HCT116 (cell line): ENCODE results near the gene CLRN3. TPM values are rescaled to one million over a fixed set of nuclear protein-coding genes. Genes with fewer than 3 reads are reported as not detected.

Source experiments
- ATAC-seq: fragments of 200-7000 bp; cut with Tn5 transposase; 2 replicates; pipeline ENCODE4 v1.9.1; 2020; ENCODE audit warnings: mild to moderate bottlenecking, moderate library complexity
- BruUV-seq: library from RNA; stranded (reverse); fragments of 400-500 nt; replicated peaks from 2 replicates; lab custom pipeline; 2021; lab: Mats Ljungman, UMichigan
- CTCF ChIA-PET: fragments of 300-600 bp; sonication (Branson Sonifier 250); formaldehyde crosslinking; loops from one replicate; lab custom pipeline; 2021; ENCODE audit warnings: antibody characterized with exemption; lab: Charles Lee
- POLR2A ChIA-PET: fragments of 300-600, 350-600 bp; sonication (Branson Sonifier 250); formaldehyde crosslinking; loops from one replicate; lab custom pipeline; 2021; ENCODE audit warnings: antibody characterized with exemption; lab: Charles Lee
- RAD21 ChIA-PET, 2 experiments: fragments of 300-600 bp; sonication (Branson Sonifier 250); formaldehyde crosslinking; loops; one replicate each; lab custom pipeline; 2023; ENCODE audit warnings: low total read pairs in 2 of 2; ENCODE audit not compliant: uncharacterized antibody in 2 of 2, unreplicated experiment in 2 of 2, low non-redundant PET in 1 of 2; lab: Charles Lee
- DNase-seq: peaks from one replicate; pipeline ENCODE4 v3.0.0-alpha.2; 2010; ENCODE audit warnings: low read depth, low spot score
- H2AFZ ChIP-seq: fragments of 200-600 bp; shearing (Covaris generic), sonication (generic); 2 replicates; pipeline ENCODE4 v1.6.1; 2017; ENCODE audit warnings: low read depth, mixed run types, mixed read lengths, antibody characterized with exemption, low read length; ENCODE audit not compliant: poor library complexity, severe bottlenecking
- H3K27ac ChIP-seq: 2 replicates; pipeline ENCODE4 v1.5.1; 2012; ENCODE audit warnings: low read depth, low read length
- H3K27me3 ChIP-seq: fragments of 200-600 bp; sonication (generic); 2 replicates; pipeline ENCODE4 v1.6.1; 2016; ENCODE audit warnings: mixed run types, low read length, mixed read lengths; ENCODE audit not compliant: insufficient read depth
- H3K36me3 ChIP-seq, 2 experiments: fragments of 200-500 bp in 1 of 2; fragments of 200-600 bp in 1 of 2; sonication (Bioruptor generic) in 1 of 2; sonication (generic) in 1 of 2; 2 replicates each; pipeline versions ENCODE4 v1.5.1 to v1.6.1; 2014 to 2016; ENCODE audit warnings: low read length in 2 of 2, inconsistent platforms in 1 of 2, mixed read lengths in 1 of 2, mixed run types in 1 of 2; ENCODE audit not compliant: insufficient read depth in 2 of 2, control insufficient read depth in 1 of 2
- H3K4me1 ChIP-seq, 2 experiments: fragments of 200-600 bp in 1 of 2; sonication (generic) in 1 of 2; 2 replicates each; pipeline versions ENCODE4 v1.5.1 to v1.6.1; 2012 to 2017; ENCODE audit warnings: low read length in 2 of 2, inconsistent platforms in 1 of 2, mild to moderate bottlenecking in 1 of 2, mixed read lengths in 1 of 2, mixed run types in 1 of 2, moderate library complexity in 1 of 2; ENCODE audit not compliant: insufficient read depth in 2 of 2, control insufficient read depth in 1 of 2
- H3K4me2 ChIP-seq: fragments of 200-600 bp; sonication (generic); 2 replicates; pipeline ENCODE4 v1.6.1; 2017; ENCODE audit warnings: mixed run types, low read length, mixed read lengths
- H3K4me3 ChIP-seq, 2 experiments: fragments of 200-600 bp in 1 of 2; sonication (generic) in 1 of 2; replicated peaks in 1 of 2; 2 replicates each; pipeline ENCODE4 v1.5.1; 2011 to 2016; ENCODE audit warnings: low read length in 2 of 2, control low read depth in 1 of 2, low read depth in 1 of 2, mild to moderate bottlenecking in 1 of 2, mixed read lengths in 1 of 2, mixed run types in 1 of 2
- H3K79me2 ChIP-seq: fragments of 200-600 bp; sonication (generic); 2 replicates; pipeline ENCODE4 v1.6.1; 2017; ENCODE audit warnings: mild to moderate bottlenecking, mixed run types, low read length, moderate library complexity, mixed read lengths; ENCODE audit not compliant: insufficient read depth
- H3K9ac ChIP-seq: fragments of 200-600 bp; sonication (generic); 2 replicates; pipeline ENCODE4 v1.6.1; 2016; ENCODE audit warnings: low read length, mixed read lengths
- H3K9me2 ChIP-seq: fragments of 200-600 bp; sonication (generic), shearing (Covaris generic); 2 replicates; pipeline ENCODE4 v1.6.1; 2017; ENCODE audit warnings: mixed run types, mild to moderate bottlenecking, moderate library complexity; ENCODE audit not compliant: insufficient read depth
- H3K9me3 ChIP-seq, 2 experiments: fragments of 200-500 bp in 1 of 2; fragments of 200-600 bp in 1 of 2; sonication (Bioruptor generic) in 1 of 2; sonication (generic) in 1 of 2; 2 replicates each; pipeline ENCODE4 v1.6.1; 2014 to 2017; ENCODE audit warnings: low read length in 2 of 2, mixed read lengths in 2 of 2, inconsistent platforms in 1 of 2, low read depth in 1 of 2, mild to moderate bottlenecking in 1 of 2, mixed run types in 1 of 2, moderate library complexity in 1 of 2; ENCODE audit not compliant: control insufficient read depth in 1 of 2, insufficient read depth in 1 of 2
- H4K20me1 ChIP-seq: fragments of 200-600 bp; sonication (generic), shearing (Covaris generic); 2 replicates; pipeline ENCODE4 v1.6.1; 2017; ENCODE audit warnings: mixed run types, mild to moderate bottlenecking, moderate library complexity; ENCODE audit not compliant: insufficient read depth
- ATF3 ChIP-seq: IDR thresholded peaks from 2 replicates; pipeline ENCODE4 v1.6.1; 2012
- CBX3 ChIP-seq: IDR thresholded peaks from 2 replicates; pipeline ENCODE4 v1.6.1; 2012; ENCODE audit warnings: low read depth
- CEBPB ChIP-seq: IDR thresholded peaks from 2 replicates; pipeline ENCODE4 v1.6.1; 2012; ENCODE audit warnings: low read depth
- CTCF ChIP-seq, 3 experiments: fragments of 200-600 bp in 1 of 3; sonication (generic) in 1 of 3; IDR thresholded peaks in 2 of 3; conservative IDR thresholded peaks in 1 of 3; 2 replicates each; pipeline ENCODE4 v1.5.1; 2012 to 2017; ENCODE audit warnings: low read depth in 2 of 3, low read length in 2 of 3, antibody characterized with exemption in 1 of 3, borderline replicate concordance in 1 of 3, control low read depth in 1 of 3, mild to moderate bottlenecking in 1 of 3, mixed read lengths in 1 of 3, mixed run types in 1 of 3, moderate library complexity in 1 of 3; ENCODE audit not compliant: insufficient read depth in 1 of 3
- EGR1 ChIP-seq: IDR thresholded peaks from 2 replicates; pipeline ENCODE4 v1.6.1; 2012; ENCODE audit warnings: low read depth
- EZH2 ChIP-seq: fragments of 200-600 bp; sonication (generic); IDR thresholded peaks from 2 replicates; pipeline ENCODE4 v1.6.1; 2017; ENCODE audit warnings: antibody characterized with exemption, mixed run types
- EZH2phosphoT487 ChIP-seq: fragments of 200-600 bp; IDR thresholded peaks from 2 replicates; pipeline ENCODE4 v1.6.1; 2018; ENCODE audit warnings: antibody characterized with exemption, borderline replicate concordance
- JUND ChIP-seq: IDR thresholded peaks from 2 replicates; pipeline ENCODE4 v1.6.1; 2012
- POLR2A ChIP-seq: IDR thresholded peaks from 2 replicates; pipeline ENCODE4 v1.7.0; 2011; ENCODE audit warnings: borderline replicate concordance; ENCODE audit not compliant: insufficient read depth, insufficient read length; ENCODE audit errors: extremely low read depth
- RAD21 ChIP-seq: IDR thresholded peaks from 2 replicates; pipeline ENCODE4 v1.6.1; 2012; ENCODE audit warnings: low read depth, mild to moderate bottlenecking
- REST ChIP-seq: IDR thresholded peaks from 2 replicates; pipeline ENCODE4 v1.6.1; 2012; ENCODE audit warnings: low read depth
- SIN3A ChIP-seq: IDR thresholded peaks from 2 replicates; pipeline ENCODE4 v1.6.1; 2012; ENCODE audit warnings: low read depth
- SRF ChIP-seq: IDR thresholded peaks from 2 replicates; pipeline ENCODE4 v1.6.1; 2012; ENCODE audit warnings: low read depth
- TCF7L2 ChIP-seq: IDR thresholded peaks from 2 replicates; pipeline ENCODE4 v1.7.0; 2011; ENCODE audit warnings: borderline replicate concordance, inconsistent platforms; ENCODE audit not compliant: insufficient read depth, insufficient read length; ENCODE audit errors: extremely low read depth
- YY1 ChIP-seq: IDR thresholded peaks from 2 replicates; pipeline ENCODE4 v1.6.1; 2011; ENCODE audit warnings: low read length, low read depth, moderate library complexity, mild to moderate bottlenecking; ENCODE audit not compliant: insufficient replicate concordance; ENCODE audit errors: extremely low read depth
- intact Hi-C: fragments of 100-400 bp; cut with micrococcal nuclease; formaldehyde crosslinking; loops from 2 replicates; pipeline ENCODE4 v1.10.0; 2022
- total RNA-seq: library from RNA; stranded (reverse); gene quantifications from one replicate; pipeline ENCODE4 v1.2.1, GENCODE V29; 2021; ENCODE audit not compliant: unreplicated experiment

The CLRN3 gene
- total RNA-seq, 1 experiment from 2014 or later = 0.39 TPM

GRCh38 chr10:127937069-127937468, 44.3 kb upstream of the CLRN3 start:
- Histone ChIP-seq H3K9me3 (no peaks in the 10 kb centered on the region), H3K27ac (no peak overlapping the region), H3K9me2 (no peaks in the 10 kb centered on the region), H3K4me2 (no peak overlapping the region), H3K36me3 (no peaks in the 10 kb centered on the region), H3K4me3 (no peak overlapping the region), H2AFZ (no peak overlapping the region), H3K27me3 (no peaks in the 10 kb centered on the region), H3K4me1 (peaks cover 4 to 8% of the 10 kb centered on the region in 2 experiments; a peak in 3 of 4 replicates), H3K79me2 (no peaks in the 10 kb centered on the region), H3K9ac (no peak overlapping the region), H4K20me1 (no peaks in the 10 kb centered on the region)
- no peak for ATAC-seq
- CTCF ChIA-PET = no interaction called here
- BruUV-seq = no TSS peak
- intact Hi-C loops = no loop called here
- no peak for DNase-seq
- RAD21 ChIA-PET = no interaction called here
- POLR2A ChIA-PET = no interaction called here
- TF ChIP-seq SIN3A = no peak
- no peak for TF ChIP-seq RAD21
- TF ChIP-seq TCF7L2 = no peak
- no peak for TF ChIP-seq ATF3
- no peak for TF ChIP-seq SRF
- no peak for TF ChIP-seq EZH2
- no peak for TF ChIP-seq EZH2phosphoT487

GRCh38 chr10:127935071-127935561, 42.4 kb upstream of the CLRN3 start:
- no TSS peak for BruUV-seq
- Histone ChIP-seq H3K36me3 (no peaks in the 10 kb centered on the region), H3K4me2 (no peak overlapping the region), H3K4me1 (peaks cover 4 to 8% of the 10 kb centered on the region in 2 experiments; a peak in 3 of 4 replicates), H3K9ac (no peak overlapping the region), H3K27me3 (no peaks in the 10 kb centered on the region), H3K27ac (no peak overlapping the region), H2AFZ (no peak overlapping the region), H3K9me3 (no peaks in the 10 kb centered on the region), H3K9me2 (no peaks in the 10 kb centered on the region), H3K4me3 (no peak overlapping the region), H3K79me2 (no peaks in the 10 kb centered on the region), H4K20me1 (no peaks in the 10 kb centered on the region)
- RAD21 ChIA-PET = no interaction called here
- intact Hi-C loops = no loop called here
- POLR2A ChIA-PET = no interaction called here
- DNase-seq (no peak), ATAC-seq (no peak)
- CTCF ChIA-PET = no interaction called here
- TF ChIP-seq REST = no peak
- no peak for TF ChIP-seq SIN3A
- TF ChIP-seq CBX3 = no peak
- no peak for TF ChIP-seq CEBPB
- TF ChIP-seq YY1 = no peak
- TF ChIP-seq JUND = no peak
- TF ChIP-seq POLR2A = no peak
- no peak for TF ChIP-seq ATF3
- TF ChIP-seq TCF7L2 = no peak
- TF ChIP-seq EGR1 = no peak
- TF ChIP-seq EZH2phosphoT487 = no peak
- TF ChIP-seq SRF = no peak
- TF ChIP-seq CTCF (IDR thresholded peaks at IDR 0.05 in 2 of 3, conservative IDR thresholded peaks at IDR 0.05 in 1 of 3; ENCODE audit: borderline replicate concordance in 1 of 3, insufficient read depth in 1 of 3, low read depth in 2 of 3, low read length in 2 of 3) = no peak
